GM19351 (cell line): ENCODE data around the gene PKLR.
A peak's percentile ranks its signal among the peaks of the same experiment; 100 is the strongest.

Source experiments
- ATAC-seq: cut with Tn5 transposase; IDR thresholded peaks from one replicate; pipeline ENCODE4 v1.9.1; 2021; ENCODE audit warnings: mild to moderate bottlenecking, moderate library complexity; ENCODE audit not compliant: unreplicated experiment

Gene PKLR

DNA sequence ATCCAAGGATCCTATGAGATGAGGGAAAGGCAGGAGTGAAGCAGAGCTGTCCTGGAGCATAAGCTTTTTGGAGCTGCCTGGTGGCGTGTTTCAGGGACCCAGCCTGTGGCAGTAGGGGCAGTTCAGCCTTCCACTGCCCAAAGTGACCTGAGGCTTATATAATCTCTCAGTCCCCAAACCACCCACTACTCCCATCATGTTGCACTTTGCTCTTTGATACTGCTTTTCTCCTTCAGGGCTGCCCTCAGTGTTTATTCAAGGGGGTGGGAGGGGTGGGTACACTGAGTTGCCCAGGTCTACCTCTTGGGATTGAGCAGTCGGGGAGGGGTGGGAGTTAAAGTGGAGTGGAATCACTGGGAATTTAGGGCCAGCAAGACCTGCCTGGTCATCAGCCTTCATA is 14.7 kb downstream of the PKLR start:
- no peak for ATAC-seq

DNA sequence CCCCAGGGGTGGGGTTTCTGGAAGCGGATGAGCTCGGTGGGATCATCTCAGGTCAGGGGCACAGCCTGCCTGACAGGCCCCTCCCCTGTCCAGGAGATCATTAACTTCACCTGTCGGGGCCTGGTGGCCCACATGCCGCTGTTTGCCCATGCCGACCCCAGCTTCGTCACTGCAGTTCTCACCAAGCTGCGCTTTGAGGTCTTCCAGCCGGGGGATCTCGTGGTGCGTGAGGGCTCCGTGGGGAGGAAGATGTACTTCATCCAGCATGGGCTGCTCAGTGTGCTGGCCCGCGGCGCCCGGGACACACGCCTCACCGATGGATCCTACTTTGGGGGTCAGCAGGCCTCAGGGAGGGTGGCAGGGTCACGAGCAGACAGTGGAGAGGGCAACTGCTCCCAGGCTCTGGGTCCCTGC is 15.6 kb downstream of the PKLR start:
- ATAC-seq, result no peak

DNA sequence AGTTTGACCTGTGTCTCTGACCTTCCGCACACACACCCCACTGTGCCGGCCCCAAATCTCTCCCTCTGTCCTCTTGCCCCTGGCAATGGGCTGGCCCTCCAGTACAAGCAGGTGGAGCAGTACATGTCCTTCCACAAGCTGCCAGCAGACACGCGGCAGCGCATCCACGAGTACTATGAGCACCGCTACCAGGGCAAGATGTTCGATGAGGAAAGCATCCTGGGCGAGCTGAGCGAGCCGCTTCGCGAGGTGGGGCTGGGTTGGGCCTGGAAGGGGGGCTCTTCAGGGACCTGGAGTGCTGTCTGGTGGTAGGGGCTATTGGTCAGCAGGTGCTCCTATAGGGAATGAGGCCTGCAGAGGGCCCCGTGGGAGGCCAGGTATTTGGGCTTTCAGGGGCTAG is 16.2 kb downstream of the PKLR start:
- ATAC-seq, result no peak

DNA sequence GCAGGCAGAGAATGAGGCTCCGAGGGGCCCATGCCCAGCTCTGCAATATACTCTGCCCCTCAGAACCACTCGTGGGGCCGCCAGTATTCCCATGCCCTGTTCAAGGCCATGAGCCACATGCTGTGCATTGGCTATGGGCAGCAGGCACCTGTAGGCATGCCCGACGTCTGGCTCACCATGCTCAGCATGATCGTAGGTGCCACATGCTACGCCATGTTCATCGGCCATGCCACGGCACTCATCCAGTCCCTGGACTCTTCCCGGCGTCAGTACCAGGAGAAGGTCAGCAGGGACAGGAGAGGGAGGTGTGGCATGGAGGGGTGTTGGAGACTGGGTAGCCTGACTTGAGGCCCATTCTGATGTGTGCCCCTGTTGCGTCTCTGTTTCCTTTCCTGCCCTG is 16.8 kb downstream of the PKLR start:
- ATAC-seq, result no peak

DNA sequence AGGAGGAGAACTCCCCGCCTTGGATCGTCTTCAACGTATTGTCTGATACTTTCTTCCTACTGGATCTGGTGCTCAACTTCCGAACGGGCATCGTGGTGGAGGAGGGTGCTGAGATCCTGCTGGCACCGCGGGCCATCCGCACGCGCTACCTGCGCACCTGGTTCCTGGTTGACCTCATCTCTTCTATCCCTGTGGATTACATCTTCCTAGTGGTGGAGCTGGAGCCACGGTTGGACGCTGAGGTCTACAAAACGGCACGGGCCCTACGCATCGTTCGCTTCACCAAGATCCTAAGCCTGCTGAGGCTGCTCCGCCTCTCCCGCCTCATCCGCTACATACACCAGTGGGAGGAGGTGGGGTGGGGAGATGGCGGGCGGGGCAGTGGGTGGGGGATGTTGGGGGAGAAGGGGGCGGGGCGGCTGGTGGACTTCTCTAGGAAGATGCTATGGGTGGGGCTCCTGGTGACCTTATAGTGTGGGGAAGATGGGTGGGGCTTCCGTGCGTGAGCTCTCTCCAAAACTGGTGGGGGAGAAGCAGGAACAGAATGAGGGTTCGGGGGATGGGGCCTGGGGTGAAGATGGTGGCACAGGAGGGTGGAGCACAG is 18.6 kb downstream of the PKLR start:
- ATAC-seq, result no peak

DNA sequence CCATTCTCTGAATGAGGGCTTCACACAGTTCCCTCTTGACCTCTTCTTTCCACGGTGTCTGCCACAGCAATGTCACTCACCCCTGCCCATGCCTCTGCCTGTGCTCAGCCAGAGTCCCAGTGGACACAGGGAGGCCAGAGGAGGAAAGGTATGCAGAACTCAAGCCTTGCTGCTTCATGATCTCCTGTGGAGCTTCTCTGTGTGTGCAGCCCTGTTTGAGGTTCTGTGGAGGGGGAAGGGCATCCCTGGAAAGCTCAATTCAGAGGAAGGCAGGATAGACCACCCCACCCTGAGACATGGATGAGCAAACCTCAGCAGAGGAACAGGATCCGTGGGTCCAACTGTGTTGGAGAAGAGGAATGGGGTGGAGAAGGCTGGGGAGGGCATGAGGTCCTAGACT is 22.0 kb downstream of the PKLR start:
- no peak for ATAC-seq

DNA sequence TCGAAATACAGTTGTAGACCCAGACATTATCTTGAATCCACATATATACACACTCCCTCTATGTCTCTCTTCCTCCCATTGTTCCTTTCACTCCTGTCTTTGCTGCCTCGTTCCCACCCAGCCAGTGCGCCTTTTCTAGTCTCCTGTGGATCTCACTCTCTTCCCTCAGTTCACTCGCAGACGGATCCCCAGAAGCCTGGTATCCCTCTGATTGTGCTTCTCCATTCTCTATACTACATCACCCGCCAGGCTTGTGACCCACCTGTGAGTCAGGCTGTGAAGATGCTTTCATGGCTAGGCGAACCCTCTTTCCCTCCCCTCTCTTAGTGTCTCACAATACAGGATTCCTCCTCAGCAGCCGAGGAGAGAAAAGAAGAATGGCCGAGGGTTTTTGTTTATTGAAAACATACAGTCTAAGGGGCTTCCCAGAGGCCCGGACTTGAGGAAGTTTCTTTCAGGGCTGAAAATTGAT is 22.5 kb downstream of the PKLR start:
- ATAC-seq, result no peak

DNA sequence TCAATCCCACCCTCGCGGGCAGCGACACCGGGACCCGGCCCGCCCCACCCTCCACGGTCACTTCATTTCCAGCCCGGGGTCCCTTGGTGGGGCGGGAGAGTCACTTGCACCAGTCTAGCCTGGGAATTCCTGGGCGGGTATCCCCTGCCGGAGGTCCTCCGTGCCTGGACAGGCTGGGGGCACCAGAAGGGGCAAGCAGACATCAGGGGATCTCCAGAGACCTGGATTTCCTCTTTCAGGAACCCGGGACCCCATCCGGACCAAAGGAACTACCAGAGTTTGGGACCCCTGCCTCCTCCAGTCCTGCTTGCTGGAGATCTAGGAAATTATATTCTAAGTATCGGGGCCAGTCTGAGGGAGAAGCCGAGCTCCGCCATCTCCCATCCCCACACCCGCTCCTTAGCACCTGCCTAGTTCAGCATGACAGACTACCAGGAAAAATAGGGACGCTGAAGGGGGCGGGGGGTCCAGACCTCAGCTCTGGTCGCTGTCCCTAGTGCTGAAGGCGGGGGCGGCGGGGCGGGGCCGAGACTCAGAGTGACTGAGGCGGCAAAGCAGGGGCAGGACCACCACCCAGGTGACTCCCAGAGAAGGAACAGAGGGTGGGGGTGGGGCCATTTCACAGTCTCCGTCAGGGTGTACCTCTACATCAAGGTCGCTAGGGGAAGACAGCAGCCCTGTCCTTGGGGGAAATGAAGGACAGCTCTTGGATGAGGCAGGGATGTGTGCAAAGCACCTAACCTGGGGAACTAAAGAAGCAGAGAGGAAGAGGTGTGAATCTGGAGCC is 23.1 kb downstream of the PKLR start:
- ATAC-seq, result no peak

DNA sequence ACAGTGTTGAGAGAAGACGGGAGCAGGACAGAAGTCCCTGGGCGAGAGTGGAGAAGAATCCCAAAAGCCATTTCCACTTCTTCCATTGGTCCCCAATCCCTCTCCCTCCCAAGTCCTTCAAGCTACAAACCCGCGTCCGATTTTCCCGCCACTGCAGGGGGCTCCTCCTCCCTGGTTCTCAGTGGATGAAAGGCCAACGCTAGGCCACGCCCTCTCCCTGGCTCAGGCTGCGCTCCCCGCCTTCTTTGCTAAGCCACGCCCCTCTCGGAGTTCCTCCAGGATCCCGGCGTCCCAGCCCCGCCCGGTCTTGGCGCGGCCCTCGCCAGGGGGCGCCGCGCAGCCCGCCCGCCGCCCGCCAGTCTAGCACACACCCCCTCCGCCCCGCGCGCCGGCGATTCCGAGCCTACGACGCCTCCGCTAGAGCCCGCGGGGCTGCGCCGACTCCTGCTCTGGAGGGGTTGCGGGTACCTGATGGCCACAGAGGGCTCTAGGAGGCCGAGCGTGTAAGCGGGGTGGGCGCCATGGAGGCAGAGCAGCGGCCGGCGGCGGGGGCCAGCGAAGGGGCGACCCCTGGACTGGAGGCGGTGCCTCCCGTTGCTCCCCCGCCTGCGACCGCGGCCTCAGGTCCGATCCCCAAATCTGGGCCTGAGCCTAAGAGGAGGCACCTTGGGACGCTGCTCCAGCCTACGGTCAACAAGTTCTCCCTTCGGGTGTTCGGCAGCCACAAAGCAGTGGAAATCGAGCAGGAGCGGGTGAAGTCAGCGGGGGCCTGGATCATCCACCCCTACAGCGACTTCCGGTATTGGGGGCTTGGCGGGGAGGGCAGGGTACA is 24.0 kb downstream of the PKLR start, which contains the start of gene HCN3:
Gene HCN3 (plus strand): TSS at position 394 of the 832 bp plus-strand sequence. CDS start 128 bp downstream, at position 522.
- ATAC-seq, result peak; percentile 58

DNA sequence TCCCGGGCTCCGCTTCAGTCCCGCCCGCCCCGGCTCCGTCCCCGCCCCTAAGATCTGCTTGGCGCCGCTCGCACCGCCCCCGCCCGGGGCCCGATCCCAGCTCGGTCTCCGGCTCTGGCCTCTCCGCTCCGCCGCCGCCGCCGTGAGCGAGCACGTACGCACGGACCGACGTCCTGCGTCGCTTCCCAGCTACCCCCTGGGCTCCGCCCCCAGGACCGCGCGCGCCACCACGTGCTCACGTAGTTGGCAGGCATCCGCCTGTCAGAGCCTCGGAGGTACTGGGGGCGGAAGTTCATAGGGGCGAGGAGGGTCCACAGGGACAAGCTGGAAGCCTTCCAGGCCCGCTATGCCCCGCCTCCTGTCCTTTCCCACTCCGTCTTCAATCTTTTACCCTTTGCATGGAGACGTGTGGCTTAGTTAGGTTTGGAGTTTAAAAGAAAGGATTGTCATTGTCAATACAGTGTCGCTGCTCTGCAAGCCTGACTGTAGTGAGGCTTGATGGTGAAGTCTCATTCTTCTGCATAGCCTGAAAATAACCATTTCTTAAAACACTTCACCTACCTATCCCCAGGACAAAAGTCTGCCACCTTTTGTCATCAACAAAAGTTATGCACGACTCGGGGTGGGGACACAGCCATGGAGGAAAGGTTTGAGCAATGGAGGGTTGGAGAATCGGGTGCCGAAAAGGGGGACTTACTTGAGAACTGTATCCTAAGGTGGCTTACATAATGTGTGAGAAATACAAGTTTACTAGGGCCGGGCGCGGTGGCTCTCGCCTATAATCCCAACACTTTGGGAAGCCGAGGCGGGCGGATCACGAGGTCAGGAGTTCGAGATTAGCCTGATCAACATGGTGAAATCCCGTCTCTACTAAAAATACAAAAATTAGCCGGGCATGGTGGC is 27.6 kb downstream of the PKLR start, which contains the start of gene CLK2:
Gene CLK2 (minus strand): TSS at position 162 of the 903 bp plus-strand sequence. CDS start 2,527 bp downstream, outside the sequence.
- peak; percentile 73 for ATAC-seq

DNA sequence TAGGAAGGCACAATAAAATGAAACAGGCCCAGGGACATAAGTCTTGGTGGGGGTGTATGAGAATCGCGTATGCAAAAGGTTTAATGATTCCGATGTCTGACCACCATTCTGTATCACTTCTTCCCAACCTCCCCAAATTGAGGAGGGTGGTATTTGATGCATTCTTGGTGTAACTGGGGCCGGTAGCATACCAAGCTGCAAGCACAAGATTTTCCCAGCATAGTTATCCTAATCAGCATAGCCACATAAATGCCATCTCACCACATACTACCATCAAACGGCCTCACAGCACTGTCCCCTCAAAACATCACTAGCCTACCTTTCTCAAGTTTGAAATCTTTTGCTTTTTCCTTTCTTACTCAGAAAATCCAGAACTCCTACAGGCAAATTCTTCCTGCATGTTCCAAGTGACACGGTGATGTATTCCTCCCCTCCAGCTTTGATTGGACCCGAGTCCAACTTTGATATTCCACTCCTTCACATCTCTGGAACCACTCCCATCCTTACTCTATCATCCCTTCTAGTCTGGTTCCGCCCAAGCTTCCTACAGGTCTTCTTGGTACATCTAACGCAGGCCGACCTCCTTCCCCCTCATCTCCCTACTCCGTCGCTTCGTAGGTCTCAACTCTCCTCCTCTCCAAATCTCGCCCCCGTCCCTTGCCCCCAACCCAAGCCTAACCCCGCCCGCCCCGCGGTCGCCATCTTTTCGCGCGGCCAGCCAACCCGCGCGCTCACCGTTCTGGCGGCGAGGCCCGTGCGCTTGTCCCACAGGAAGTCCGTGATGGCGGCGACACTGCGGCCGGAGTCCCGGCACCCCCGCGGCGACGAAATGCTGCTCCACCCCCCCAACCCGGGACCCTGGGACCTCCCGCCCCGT is 28.5 kb downstream of the PKLR start:
- ATAC-seq, result peak; percentile 29

DNA sequence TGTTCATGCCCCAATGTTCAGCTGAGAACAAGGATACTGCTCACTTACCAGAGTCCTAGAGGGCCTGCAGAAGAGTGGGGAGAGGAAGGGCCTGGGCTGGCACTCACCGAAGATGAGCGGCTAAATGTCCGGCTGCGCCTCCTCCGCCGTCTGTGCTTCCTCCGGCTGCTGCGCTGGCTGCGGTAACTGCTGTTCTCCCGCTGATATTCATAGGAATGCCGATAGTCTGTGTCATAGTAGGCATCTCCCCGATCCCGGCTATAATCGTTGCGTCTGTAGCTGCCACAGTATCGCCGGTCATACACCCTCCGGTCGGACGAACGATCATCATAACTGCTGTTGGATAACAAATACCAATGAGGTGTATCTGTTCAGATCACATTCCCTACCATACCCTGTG is 31.9 kb downstream of the PKLR start:
- no peak for ATAC-seq

DNA sequence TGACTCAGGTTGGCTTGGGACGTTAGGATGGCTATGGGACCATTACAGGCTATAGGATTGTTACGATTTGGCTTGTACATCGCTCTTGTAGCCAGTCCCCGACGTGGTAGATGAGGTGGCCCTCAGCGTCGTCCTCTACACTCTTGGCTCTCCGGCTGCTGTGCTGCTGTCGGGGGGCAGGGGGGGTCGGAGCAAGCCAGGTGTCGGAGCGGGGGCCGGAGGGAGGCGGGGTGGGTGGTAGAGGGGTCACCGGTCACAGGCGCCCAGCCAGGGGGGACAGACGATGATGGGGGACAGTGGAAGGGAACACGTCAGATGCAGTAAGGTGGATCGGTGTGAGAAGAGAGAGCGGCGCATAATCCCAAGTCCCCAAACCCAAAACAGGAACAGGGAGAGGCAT is 32.6 kb downstream of the PKLR start:
- ATAC-seq, result no peak

DNA sequence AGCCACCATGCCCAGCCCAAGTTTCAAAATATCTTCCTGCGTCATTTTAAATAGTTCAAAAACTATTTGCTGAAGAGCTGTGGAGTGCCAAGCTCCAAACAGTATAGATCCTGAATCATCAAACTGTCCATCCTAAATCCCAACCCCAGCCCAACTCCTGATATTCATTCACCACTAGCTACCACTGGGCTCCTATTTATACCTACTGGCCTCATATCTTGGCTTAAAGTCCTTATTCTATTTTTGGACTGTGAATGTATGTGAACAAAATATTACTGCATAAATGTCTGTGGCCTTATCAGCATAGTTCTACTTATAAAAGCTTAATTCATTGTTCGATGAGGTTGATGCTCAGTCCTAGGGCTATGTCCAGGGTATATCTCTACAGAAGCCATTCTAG is 33.9 kb downstream of the PKLR start:
- no peak for ATAC-seq

DNA sequence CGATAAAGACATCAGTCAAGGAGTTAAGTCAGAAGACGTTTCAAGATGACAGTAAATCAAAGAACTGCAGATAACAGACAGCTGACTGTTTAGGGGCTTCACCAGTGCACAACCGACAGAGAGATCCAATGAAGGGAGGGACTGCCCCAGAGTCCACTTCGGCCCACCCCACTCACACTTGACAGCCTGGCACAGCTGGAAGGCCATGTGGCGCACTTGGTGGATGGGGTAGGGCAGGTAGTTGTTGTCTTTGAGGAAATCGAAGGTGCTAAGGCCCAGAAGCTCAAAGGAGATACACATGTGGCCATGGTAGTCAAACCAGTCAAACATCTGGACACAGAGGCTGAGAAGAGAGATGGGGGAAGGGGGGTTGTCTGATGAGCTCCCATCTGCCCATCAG is 34.7 kb downstream of the PKLR start:
- ATAC-seq, result no peak

DNA sequence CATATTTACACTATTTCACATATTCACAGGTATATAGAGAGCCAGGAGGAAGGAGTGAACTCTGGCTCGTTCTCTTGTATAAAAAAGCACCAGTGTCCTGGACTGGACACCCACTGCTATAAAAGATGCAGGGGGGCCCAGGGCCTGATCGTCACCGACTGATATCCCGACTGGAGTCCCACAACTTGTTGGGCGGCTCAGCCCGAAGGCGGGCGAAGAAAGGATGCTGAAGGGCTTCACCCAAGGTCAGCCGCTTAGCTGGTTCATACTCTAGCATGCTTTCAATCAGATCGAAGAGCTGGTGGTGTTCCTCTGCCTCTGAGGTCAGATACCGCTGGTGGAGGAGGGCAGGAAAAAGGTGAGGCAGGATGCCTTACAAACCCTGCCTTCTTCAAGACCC is 38.2 kb downstream of the PKLR start:
- no peak for ATAC-seq

DNA sequence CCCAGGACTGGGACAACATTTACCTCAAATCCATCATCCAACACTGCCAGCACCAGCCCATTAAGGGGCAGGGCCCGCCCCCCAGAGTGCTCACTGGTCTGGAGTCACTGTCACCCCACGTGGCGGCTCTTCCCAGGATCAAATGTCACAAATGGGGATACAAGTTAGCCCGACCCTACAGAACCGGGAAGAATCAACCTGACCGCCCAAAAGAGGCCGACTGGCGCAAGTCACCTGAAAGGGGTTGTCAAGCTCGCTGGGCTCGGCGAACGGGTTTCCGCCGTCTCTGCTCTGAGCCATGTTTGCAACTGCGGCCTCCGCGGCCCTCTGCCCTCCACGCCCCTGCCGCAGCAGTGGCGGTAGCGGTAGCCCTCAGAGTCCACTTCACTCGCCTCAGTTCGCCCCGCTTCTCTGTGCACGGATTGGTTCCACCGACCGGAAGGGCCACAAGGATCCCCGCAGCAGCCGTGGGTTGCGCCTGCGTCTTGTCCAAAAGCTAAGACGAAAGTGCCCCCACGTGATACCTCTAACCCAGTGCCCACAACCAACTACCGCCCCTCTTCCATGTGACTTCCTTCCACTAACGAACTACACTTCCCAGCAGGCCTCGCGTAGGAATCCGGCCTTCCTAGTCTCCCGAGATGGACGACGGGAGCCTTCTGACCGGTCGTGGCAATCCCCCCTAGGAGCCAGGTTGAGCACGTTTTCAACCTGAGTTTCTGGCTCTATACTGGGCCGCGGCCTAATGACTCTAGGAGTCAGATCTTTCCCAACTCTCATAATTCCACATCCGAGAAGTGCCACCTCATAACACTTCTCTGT is 39.2 kb downstream of the PKLR start, which contains the start of gene SCAMP3:
Gene SCAMP3 (minus strand): TSS at position 509 of the 822 bp plus-strand sequence. CDS start 209 bp downstream, at position 300.
- ATAC-seq, result peak; percentile 92

DNA sequence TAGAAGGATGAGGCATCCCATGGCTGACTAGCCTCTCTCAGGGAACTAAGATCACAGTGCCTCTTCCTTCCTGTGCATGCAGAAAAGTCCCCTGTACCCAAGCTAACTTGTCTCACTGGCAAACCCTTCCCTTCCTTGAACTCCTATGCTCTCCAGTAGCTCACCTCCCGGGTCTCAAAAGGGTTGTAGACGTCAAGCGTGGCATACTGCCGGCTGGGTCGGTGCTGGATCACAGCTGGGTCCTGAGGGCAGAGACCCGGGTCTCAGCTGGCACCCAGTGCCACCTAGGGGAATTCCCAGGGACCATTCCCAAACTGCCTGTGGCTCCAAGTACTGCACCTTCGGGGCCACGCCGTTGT is 39.8 kb downstream of the PKLR start:
- no peak for ATAC-seq
